Measurements from ENCODE around the gene FGFRL1. TPM values are rescaled to one million over a fixed set of nuclear protein-coding genes. Genes with fewer than 3 reads are reported as not detected.
"Not testable (repeated sequence)": the region's sequence is repeated elsewhere in the genome, so short reads cannot be mapped to it uniquely, and the experiment has no call there.

FGFRL1 gene
- total RNA-seq, 2 donors from 2014 or later = 15.9 to 18.6 TPM

DNA sequence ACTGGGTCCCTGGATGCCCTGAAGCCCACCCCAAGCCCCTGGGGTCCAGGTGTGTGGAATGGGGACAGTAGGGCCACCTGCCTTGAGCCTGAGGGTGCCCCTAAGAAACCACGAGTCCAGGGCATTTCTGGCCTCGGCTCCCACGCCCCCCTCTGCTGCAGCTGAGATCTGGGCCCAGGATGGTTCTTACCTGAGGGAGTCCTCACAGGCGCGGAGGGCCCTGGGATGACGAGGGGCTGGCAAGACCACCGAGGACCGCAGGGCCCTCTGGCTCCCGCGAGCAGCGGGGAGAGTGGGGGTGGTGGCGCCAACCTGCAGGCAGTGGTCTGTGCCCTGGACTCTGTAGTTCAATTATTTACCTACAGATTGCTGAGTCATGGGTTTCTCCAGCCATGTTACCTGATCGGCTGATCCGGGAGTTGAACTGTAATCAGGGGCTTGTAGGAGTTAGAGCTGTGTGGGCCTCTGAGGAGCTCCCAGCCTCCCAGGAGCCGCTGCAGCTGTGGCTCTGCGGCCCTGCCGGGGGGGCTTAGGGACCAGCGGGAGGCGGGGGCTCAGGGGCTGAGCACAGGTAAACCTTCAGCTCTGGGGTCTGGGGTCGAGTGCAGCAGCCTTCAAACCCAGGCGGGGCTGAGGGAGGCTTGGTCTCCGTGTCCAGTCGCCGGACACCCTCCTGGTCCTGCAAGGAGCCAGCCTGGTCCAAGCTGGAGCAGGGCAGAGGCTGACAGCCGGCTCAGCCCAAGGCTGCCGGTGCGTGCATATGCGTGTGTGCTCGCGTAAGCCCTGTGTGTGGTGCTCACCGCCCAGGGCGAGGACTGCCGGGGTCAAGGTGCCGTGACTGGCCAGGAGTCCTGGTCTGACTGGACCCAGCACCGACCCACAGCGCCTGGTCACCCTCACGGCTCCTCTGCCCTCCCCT, 18.1 kb upstream of the FGFRL1 start, which contains the start of gene SLC26A1:
SLC26A1 (minus strand) TSS at position 294 of the 919 bp plus-strand sequence. CDS start 1,701 bp downstream, outside the sequence.
- no peaks in the 10 kb centered on the region for H3K4me1 Mint-ChIP-seq (ENCODE audit: low read depth)
- no peak for DNase-seq
- H3K27ac Mint-ChIP-seq = no peak within 1 kb of the TSS
- no peaks in the 10 kb centered on the region for H3K36me3 Mint-ChIP-seq (ENCODE audit: insufficient read depth in 2 of 2)
- H3K9me3 Mint-ChIP-seq = no peaks in the 10 kb centered on the region
- H3K4me3 Mint-ChIP-seq = no peak within 1 kb of the TSS
- no peak for ATAC-seq (replicated peaks in 1 of 2)
- H3K27me3 Mint-ChIP-seq (ENCODE audit: low read depth) = peaks cover 12% of the 10 kb centered on the region

DNA sequence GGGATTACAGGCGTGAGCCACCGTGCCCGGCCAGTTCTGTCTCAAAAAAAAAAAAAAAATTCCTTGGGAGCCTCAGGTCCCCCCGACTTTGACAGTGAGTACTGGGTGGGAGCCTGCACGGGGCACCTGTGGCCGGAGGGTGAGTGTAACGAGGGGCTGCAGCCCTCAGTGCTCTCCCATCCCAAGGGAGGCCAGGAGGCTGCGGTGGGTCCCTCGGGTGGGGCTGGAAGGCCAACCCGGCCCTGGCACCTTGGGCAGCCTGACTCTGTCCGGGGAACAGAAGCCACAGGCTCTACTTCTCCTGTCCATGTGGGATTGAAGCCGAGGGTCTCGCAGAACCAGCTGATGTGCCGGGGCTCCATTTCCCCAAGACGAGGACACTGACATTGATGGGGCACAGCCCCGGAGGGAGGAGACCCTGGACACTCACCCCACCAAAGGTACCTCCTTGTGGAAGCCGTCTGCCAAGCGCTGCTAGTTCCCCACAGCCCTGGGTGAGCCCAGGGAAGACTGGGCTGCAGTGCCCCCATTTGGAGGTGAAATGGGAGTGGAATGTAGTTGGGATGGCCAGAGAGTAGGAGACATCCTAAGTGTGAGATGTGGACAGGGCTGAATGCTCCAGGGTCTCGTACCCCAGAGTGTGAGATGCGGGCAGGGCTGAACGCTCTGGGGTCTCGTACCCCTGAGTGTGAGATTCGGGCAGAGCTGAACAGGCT, 16.0 kb upstream of the FGFRL1 start:
- Mint-ChIP-seq H3K4me3 (no peak overlapping the region), H3K27me3 (ENCODE audit: low read depth) (peaks cover 24% of the 10 kb centered on the region), H3K9me3 (no peaks in the 10 kb centered on the region), H3K27ac (no peak overlapping the region), H3K4me1 (ENCODE audit: low read depth) (no peaks in the 10 kb centered on the region), H3K36me3 (ENCODE audit: insufficient read depth in 2 of 2) (no peaks in the 10 kb centered on the region)
- ATAC-seq (replicated peaks in 1 of 2) (no peak), DNase-seq (no peak)

DNA sequence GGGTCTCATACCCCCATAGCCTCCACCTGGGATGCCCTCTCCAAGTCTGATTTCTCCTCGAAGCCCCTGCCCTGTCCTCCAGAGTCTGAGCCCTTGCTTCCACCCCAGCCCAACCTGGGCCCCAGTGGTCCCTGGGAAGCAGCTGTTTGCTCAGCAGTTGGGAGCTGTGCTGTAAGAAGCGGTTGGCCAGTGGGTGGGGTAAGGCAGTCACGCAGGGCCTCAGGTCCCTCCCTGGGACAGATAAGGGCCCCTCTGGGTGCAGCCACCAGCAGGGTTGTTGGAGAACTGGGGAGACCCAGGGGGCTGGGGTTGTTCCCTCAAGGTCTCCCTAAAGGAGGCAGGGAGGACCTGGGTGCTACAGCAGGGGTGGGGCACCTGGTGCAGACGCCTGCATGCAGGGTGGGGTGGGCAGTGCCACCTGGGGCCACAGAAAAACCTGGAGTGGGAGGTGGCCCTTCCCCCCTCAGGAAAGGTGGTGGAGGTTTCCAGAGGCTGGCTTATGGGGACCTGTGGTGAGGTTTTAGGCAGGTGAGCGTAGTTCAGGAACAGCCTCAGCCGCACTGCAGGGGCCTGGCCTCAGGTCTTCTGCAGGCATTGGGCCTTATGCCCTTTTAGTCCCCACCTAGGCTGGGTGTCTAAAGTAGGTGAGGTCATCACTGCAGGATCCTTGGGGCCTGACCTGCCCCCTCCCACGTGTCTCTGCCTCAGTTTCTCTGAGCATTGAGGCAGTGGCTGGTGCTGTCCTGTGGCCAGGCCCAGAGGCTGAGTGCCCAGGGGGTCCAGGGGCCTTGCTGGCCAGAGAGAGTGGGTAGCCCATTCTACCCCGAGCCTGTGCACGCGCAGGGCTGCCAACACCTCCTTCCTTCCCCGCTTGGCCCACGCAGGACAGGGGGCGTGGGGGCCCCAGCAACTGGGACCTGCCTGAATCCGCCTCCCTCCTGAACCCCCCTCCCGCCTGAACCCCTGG, 15.1 kb upstream of the FGFRL1 start:
- Mint-ChIP-seq H3K27me3 (ENCODE audit: low read depth) (peaks cover 24% of the 10 kb centered on the region), H3K36me3 (ENCODE audit: insufficient read depth in 2 of 2) (no peaks in the 10 kb centered on the region), H3K9me3 (no peaks in the 10 kb centered on the region), H3K4me3 (no peak overlapping the region), H3K4me1 (ENCODE audit: low read depth) (no peaks in the 10 kb centered on the region), H3K27ac (no peak overlapping the region)
- ATAC-seq (replicated peaks in 1 of 2) = no peak
- DNase-seq = no peak

DNA sequence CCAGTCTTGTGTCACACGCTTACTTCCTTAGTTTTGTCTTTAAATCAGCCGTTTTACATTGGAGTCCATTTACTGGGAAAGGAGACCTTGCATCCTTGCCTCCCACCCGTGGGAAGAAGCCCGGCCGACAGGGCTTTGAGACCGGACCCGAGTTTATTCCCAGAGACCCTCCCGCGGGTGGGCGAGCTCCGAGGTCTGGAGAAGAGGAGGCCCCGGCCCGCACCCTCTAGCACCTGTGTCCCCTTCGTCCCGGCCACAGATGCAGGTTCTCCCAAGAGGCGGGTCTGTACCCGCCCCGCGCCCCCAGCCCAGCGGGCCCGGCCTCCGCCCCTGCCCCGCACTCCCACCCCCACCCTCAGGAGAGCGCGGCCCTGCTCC, 14.4 kb upstream of the FGFRL1 start:
- Mint-ChIP-seq H3K27me3 (ENCODE audit: low read depth) (peaks cover 24% of the 10 kb centered on the region), H3K4me1 (ENCODE audit: low read depth) (no peaks in the 10 kb centered on the region), H3K36me3 (ENCODE audit: insufficient read depth in 2 of 2) (no peaks in the 10 kb centered on the region), H3K27ac (no peak overlapping the region), H3K4me3 (no peak overlapping the region), H3K9me3 (no peaks in the 10 kb centered on the region)
- ATAC-seq (replicated peaks in 1 of 2) = no peak
- no peak for DNase-seq

DNA sequence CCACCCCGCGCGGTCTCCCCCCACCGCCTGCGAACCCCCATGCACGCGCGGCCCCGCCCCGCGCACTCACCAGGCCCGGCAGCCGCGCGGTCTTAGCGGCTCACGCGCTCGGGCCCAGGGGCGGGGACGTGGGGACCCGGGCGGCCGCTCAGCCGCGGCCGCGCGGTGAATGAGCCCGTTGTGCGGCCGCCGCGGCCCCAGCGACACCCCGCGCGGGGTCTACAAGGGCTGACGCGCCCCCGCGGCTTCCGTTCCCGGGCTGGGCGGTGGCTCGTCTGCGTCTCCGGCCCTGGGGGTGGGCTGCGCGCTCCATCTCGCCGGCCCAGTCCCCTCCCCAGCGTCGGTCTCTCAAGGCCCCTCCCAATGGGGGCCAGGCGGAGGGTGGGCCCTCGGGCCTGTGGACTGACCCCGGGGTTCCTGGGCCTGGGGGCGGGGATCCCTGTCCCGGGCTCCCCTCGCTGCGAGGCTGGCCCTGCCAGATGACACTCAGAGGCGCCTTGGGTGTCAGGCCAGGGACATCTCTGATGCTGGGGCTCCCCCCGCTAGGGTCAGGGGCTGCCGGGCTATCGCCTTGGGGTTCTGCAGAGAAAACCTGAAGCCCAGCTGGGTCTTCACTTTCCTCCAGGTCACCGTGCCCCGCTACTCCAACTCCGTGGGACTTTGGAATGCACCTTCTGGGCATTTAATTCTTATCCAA, 13.9 kb upstream of the FGFRL1 start:
- H3K36me3 Mint-ChIP-seq (ENCODE audit: insufficient read depth in 2 of 2) = no peaks in the 10 kb centered on the region
- H3K4me1 Mint-ChIP-seq (ENCODE audit: low read depth) = no peaks in the 10 kb centered on the region
- DNase-seq (no peak), ATAC-seq (replicated peaks in 1 of 2) (peak; percentile 34 to 43)
- H3K27ac Mint-ChIP-seq = no peak overlapping the region
- H3K27me3 Mint-ChIP-seq (ENCODE audit: low read depth) = peaks cover 24% of the 10 kb centered on the region
- no peaks in the 10 kb centered on the region for H3K9me3 Mint-ChIP-seq
- H3K4me3 Mint-ChIP-seq = peak overlapping the region in 1 of 2 donors; percentile 12

DNA sequence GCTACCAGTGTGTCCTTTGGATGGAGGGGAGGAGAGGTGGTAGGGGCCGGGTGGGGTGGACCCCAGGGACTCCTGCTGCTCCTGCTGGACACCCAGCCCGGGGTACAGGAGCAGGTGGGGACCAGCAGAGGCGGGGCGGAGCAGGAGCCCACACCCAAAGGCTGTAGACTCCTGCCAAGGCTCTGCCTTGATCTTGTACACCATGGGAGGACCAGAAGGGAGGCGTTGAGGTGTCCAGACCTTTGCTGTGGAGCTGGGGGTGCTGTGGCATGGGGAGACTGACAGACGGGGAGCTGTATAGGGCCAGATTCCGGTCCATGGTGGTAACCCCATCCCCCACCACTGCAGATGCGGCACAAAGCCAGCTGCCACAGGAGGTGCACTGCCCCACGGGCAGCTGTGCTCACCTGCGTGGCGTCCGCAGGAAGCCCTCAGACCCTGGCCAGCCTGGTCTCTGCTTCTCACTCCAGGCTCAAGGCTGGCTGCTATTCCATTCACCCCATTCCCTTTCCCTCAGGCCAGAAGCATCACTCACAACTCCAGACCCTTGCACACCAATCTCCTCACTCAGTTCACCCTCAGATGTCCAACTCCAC, 13.2 kb upstream of the FGFRL1 start:
- Mint-ChIP-seq H3K4me1 (ENCODE audit: low read depth) (no peaks in the 10 kb centered on the region), H3K9me3 (no peaks in the 10 kb centered on the region), H3K27ac (no peak overlapping the region), H3K36me3 (ENCODE audit: insufficient read depth in 2 of 2) (no peaks in the 10 kb centered on the region), H3K27me3 (ENCODE audit: low read depth) (peaks cover 24% of the 10 kb centered on the region), H3K4me3 (peak overlapping the region in 1 of 2 donors; percentile 12)
- ATAC-seq (replicated peaks in 1 of 2) = no peak
- no peak for DNase-seq

DNA sequence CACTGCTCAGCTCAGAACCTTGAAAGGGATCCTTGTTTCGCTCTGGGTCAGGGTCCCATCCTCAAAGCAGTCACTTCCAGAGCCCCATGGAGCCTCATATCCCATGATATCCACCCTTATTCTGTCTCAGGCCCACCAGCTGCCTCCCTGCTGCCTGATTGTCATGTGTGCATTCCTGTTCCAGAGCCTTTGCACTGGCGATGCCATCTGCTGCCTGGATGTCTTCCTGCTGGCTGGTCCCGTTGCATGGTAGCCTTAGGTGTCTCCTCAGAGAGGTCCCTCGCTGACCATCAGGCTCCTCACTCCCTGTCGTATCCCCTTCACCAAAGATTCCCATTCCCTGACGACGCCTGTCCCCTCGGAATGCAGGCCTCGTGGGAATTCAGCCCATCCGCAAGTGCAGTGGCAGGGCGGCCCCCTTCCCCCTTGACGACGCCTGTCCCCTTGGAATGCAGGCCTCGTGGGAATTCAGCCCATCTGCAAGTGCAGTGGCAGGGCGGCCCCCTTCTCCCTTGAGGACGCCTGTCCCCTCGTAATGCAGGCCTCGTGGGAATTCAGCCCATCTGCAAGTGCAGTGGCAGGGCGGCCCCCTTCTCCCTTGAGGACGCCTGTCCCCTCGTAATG, 12.1 kb upstream of the FGFRL1 start:
- not testable (repeated sequence) for DNase-seq; H3K9me3 Mint-ChIP-seq; H3K4me1 Mint-ChIP-seq (ENCODE audit: low read depth); ATAC-seq (replicated peaks in 1 of 2); H3K36me3 Mint-ChIP-seq (ENCODE audit: insufficient read depth in 2 of 2); H3K4me3 Mint-ChIP-seq; H3K27ac Mint-ChIP-seq
- peaks cover 24% of the 10 kb centered on the region for H3K27me3 Mint-ChIP-seq (ENCODE audit: low read depth)

DNA sequence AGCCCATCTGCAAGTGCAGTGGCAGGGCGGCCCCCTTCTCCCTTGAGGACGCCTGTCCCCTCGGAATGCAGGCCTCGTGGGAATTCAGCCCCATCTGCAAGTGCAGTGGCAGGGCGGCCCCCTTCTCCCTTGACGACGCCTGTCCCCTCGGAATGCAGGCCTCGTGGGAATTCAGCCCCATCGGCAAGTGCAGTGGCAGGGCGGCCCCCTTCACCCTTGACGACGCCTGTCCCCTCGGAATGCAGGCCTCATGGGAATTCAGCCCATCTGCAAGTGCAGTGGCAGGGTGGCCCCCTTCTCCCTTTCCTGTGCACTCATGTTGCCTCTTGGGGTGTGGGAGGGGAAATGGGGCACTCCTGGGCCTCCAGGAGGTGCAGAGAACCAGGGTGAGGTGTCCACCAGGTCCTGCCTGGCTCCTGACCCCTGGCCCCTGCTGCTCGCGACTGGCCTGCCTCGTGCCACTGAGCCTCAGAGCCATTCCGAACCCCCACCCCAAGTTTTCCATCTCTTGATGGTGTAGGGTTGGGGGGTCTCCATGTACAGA, 11.5 kb upstream of the FGFRL1 start:
- no peak overlapping the region for H3K27ac Mint-ChIP-seq

DNA sequence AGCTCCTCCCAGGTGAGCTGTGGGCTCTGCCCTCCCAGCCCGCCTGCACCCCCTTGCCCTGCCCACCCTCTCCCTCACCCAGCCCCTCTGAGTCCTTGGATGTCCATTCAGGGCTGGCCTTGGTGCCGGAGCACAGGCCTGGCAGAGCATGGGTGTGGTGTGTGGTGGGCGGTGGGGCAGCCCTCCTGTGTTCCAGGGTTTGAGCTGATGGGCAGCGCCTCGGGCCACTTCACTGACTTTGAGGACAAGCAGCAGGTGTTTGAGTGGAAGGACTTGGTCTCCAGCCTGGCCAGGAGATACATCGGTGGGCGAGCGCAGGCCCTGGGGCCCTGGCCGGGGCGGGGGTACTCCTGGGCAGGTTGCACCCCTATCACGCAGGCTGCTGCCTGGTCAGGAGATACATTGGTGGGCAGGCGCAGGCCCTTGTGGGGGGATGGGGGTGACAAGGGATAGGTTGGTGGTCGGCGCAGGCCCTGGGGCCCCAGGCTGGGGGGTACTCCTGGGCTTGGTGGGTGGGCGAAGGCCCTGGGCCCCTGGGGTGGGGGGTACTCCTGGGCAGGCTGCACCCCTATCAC, 10.7 kb upstream of the FGFRL1 start:
- DNase-seq (no peak), ATAC-seq (replicated peaks in 1 of 2) (no peak)
- Mint-ChIP-seq H3K27me3 (ENCODE audit: low read depth) (peaks cover 24% of the 10 kb centered on the region), H3K4me3 (no peak overlapping the region), H3K4me1 (ENCODE audit: low read depth) (no peaks in the 10 kb centered on the region), H3K36me3 (ENCODE audit: insufficient read depth in 2 of 2) (no peaks in the 10 kb centered on the region), H3K27ac (no peak overlapping the region), H3K9me3 (no peaks in the 10 kb centered on the region)

More for the DNA sequence above, 11.5 kb upstream of the FGFRL1 start:
- Mint-ChIP-seq H3K36me3 (ENCODE audit: insufficient read depth in 2 of 2) (no peaks in the 10 kb centered on the region), H3K27me3 (ENCODE audit: low read depth) (peaks cover 24% of the 10 kb centered on the region), H3K9me3 (no peaks in the 10 kb centered on the region), H3K4me1 (ENCODE audit: low read depth) (no peaks in the 10 kb centered on the region), H3K4me3 (no peak overlapping the region)
- DNase-seq (no peak), ATAC-seq (replicated peaks in 1 of 2) (no peak)

DNA sequence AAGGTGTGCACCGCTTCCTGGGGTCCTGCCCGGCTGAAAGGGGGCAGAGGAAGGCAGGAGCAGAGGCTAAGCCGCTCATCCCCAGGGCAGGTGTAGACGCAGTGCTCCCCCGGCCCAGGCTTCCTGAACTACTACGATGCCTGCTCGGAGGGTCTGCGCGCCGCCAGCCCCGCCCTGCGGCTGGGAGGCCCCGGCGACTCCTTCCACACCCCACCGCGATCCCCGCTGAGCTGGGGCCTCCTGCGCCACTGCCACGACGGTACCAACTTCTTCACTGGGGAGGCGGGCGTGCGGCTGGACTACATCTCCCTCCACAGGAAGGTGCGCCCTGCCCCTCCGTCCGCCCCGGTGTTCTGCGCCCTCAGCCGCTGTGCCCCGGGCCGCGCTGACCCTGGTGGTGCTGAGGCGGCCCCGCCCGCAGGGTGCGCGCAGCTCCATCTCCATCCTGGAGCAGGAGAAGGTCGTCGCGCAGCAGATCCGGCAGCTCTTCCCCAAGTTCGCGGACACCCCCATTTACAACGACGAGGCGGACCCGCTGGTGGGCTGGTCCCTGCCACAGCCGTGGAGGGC, 9.8 kb upstream of the FGFRL1 start:
- H3K36me3 Mint-ChIP-seq (ENCODE audit: insufficient read depth in 2 of 2) = no peaks in the 10 kb centered on the region
- H3K4me1 Mint-ChIP-seq (ENCODE audit: low read depth) = no peaks in the 10 kb centered on the region
- ATAC-seq (replicated peaks in 1 of 2) = no peak
- no peak overlapping the region for H3K27ac Mint-ChIP-seq
- no peaks in the 10 kb centered on the region for H3K9me3 Mint-ChIP-seq
- DNase-seq = no peak
- no peak overlapping the region for H3K4me3 Mint-ChIP-seq
- peaks cover 25% of the 10 kb centered on the region for H3K27me3 Mint-ChIP-seq (ENCODE audit: low read depth)

DNA sequence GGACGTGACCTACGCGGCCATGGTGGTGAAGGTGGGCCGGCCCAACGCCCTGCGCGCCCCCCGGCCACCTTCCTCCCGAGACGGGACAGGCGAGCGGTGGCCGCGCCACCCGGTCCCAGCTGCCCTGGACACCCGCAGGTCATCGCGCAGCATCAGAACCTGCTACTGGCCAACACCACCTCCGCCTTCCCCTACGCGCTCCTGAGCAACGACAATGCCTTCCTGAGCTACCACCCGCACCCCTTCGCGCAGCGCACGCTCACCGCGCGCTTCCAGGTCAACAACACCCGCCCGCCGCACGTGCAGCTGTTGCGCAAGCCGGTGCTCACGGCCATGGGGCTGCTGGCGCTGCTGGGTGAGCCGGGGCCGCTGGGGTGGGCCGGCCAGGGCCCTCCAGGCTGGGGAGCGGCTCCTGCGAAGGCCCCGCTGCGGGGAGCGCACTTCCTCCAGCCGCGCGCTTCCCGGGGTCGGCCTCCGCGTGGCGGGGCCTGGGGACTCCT, 9.2 kb upstream of the FGFRL1 start:
- H3K27ac Mint-ChIP-seq = no peak overlapping the region
- peaks cover 0 to 3% of the 10 kb centered on the region in 2 donors for H3K9me3 Mint-ChIP-seq

More for the DNA sequence above, 9.2 kb upstream of the FGFRL1 start:
- DNase-seq (no peak), ATAC-seq (replicated peaks in 1 of 2) (peak in 1 of 2 donors; percentile 7)
- H3K4me1 Mint-ChIP-seq (ENCODE audit: low read depth) = no peaks in the 10 kb centered on the region
- no peaks in the 10 kb centered on the region for H3K36me3 Mint-ChIP-seq (ENCODE audit: insufficient read depth in 2 of 2)
- peaks cover 25% of the 10 kb centered on the region for H3K27me3 Mint-ChIP-seq (ENCODE audit: low read depth)
- no peak overlapping the region for H3K4me3 Mint-ChIP-seq

All from activated T-cell treated with anti-CD3 and anti-CD28 coated beads, Interleukin-2, amount 50 U/mL, for 72 hours (primary cell).